G401.6 (cell line): Measurements from ENCODE around the gene DTNA.

ENCODE experiments used
- FAIRE-seq: peaks from 2 replicates; lab custom pipeline; 2012; peaks lifted over from hg19 to GRCh38; lab: Jason Lieb, UNC

Gene DTNA

DNA sequence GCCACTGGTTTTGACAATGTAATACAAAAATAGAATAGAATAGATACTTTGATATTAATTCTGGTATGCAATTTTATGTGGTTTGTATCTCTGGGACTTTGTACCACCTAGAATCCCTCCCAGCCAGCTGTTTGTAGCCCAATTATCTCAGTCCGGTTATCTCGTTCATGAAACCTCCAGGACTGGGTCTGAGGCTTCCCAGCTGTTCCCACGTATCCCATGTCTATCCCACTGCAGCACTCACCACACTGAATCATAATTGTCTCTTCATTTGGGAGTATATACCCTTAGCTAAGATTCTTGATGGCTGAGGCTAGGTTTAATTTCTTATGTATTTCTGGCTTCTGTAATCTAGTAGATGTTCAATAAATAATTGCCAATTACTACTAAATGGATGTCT is 226.7 kb downstream of the DTNA start:
- FAIRE-seq, result no peak

GRCh38 chr18:34938090-34938489 is 228.0 kb downstream of the DTNA start:
- FAIRE-seq, result no peak
